H1 (cell line): Measurements from ENCODE around the gene CAGE1. TPM values are rescaled to one million over a fixed set of nuclear protein-coding genes. Genes with fewer than 3 reads are reported as not detected.

ENCODE experiments used
- CHD2 ChIP-seq: IDR thresholded peaks from 2 replicates; pipeline ENCODE4 v1.6.1; 2012; ENCODE audit warnings: low read length, improper control_type of control experiment
- RNF2 ChIP-seq: fragments of 200-900, 300-1000 bp; sonication (generic); IDR thresholded peaks from 2 replicates; pipeline ENCODE4 v1.7.1; 2016; ENCODE audit warnings: borderline replicate concordance, low read depth, mild to moderate bottlenecking, antibody characterized with exemption, low read length; ENCODE audit not compliant: poor library complexity, severe bottlenecking; ENCODE audit errors: missing control alignments
- TCF12 ChIP-seq: IDR thresholded peaks from 2 replicates; pipeline ENCODE4 v1.6.1; 2011; ENCODE audit warnings: low read depth, mild to moderate bottlenecking, low read length
- polyA plus RNA-seq, 7 experiments: library from polyadenylated mRNA; depleted of rRNA in 3 of 7; stranded (reverse) in 5 of 7; unstranded in 2 of 7; fragments of >200 nt in 5 of 7; fragments of 200-250 nt in 2 of 7; gene quantifications; 1 replicate in 5 of 7; 2 replicates in 1 of 7; 4 replicates in 1 of 7; pipeline versions ENCODE4 v1.2.1 to v1.2.3, GENCODE V29; 2011 to 2013; ENCODE audit warnings: missing spikeins in 2 of 7, mixed read lengths in 2 of 7
- total RNA-seq: library from RNA; stranded (reverse); fragmentation: NEBNext Ultra II Directional; extraction: Animal tissue kit (Norgen Biotek cat#: 25700); gene quantifications from 2 replicates; pipeline ENCODE4 v1.2.1, GENCODE V29; 2021

Gene CAGE1
- total and polyA plus RNA-seq, 2 of the 8 experiments (the other 6 are each of a cell fraction or from before 2014, with no cell fraction given) = 0.09 TPM; not detected in 1

DNA sequence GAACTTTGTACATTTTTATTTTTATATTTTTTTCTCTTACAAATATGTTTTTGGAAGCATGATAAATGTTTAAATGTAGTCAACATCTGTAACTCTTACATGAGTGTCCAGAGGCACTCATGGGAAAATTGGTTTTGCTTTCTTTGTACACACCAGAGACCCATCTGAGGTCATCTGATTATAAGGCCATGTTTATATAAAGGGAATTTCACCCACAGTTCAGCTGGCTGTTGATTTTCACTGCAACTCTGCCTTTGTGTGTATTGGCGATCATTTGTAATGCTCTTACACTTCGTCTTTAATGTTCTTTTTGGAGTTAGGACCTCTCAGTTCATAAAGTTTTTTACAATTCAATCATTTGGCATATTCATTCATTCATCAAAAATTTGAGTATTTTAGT, 28.1 kb upstream of the CAGE1 start (continued):
- TF ChIP-seq CHD2 = no peak
- TF ChIP-seq RNF2 = no peak
- no peak for TF ChIP-seq TCF12
